GM19463 (cell line): Measurements from ENCODE around the gene FSTL3.
A peak's percentile ranks its signal among the peaks of the same experiment; 100 is the strongest.
"Not testable (repeated sequence)": the region's sequence is repeated elsewhere in the genome, so short reads cannot be mapped to it uniquely, and the experiment has no call there.

Experiments
- ATAC-seq: cut with Tn5 transposase; IDR thresholded peaks from one replicate; pipeline ENCODE4 v1.9.1; 2021; ENCODE audit warnings: mild to moderate bottlenecking, moderate library complexity; ENCODE audit not compliant: unreplicated experiment

The FSTL3 gene

GRCh38 chr19:681029-682019 lies 5.1 kb downstream of the FSTL3 start:
- ATAC-seq, result peak; percentile 42

- no peak for ATAC-seq
Observed at GRCh38 chr19:682678-683320, 6.6 kb downstream of the FSTL3 start.

DNA sequence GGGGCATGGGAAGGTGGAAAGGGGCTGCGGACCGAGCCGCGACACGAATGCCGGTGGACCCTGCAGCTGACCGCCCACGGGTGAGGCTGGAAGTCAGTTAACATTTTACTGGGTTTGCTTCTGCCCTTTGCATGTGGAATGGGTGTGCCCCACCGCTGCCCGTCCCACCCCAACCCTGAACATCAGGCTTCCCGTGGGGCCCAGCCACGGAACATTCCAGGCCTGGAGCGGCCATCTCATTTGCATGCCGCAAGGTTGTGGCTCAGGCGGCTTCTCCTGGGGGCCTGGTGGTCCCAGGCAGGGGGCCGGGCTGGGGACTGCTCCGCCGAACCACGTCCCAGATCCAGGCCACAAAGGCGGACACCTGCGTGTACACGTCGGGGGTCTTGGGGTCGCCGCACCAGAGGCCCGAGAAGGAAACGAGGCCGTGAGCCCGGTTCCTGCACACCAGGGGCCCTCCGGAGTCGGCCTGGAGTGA lies 9.3 kb downstream of the FSTL3 start:
- ATAC-seq, result no peak

- ATAC-seq, result no peak
Observed at GRCh38 chr19:686589-687297, 10.6 kb downstream of the FSTL3 start.

DNA sequence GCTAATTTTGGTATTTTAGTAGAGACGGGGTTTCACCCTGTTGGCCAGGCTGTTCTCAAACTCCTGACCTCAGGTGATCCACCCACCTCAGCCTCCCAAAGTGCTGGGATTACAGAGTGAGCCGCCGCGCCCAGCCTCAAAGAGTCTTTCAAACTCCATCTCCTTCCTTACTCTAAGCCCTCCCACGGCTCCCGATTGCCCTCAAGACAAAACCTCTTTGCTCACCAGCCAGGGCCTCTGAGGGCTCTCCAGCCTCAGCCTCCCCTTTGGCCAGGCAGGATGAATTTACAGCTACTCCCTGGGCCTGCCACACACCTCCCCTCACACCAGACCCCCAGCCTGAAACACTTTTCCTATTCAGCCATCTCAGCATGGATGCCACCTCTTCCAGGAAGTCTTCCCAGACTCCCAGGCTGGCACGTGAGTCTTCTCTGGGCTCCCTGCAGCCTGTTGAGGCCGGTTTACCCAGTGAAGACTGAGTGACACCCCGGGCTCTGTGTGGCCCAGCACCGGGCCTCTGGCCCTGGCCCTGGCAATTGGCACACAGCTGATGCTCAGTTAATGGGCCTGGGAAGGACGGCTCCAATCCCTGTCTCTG lies 11.5 kb downstream of the FSTL3 start:
- ATAC-seq, result no peak

DNA sequence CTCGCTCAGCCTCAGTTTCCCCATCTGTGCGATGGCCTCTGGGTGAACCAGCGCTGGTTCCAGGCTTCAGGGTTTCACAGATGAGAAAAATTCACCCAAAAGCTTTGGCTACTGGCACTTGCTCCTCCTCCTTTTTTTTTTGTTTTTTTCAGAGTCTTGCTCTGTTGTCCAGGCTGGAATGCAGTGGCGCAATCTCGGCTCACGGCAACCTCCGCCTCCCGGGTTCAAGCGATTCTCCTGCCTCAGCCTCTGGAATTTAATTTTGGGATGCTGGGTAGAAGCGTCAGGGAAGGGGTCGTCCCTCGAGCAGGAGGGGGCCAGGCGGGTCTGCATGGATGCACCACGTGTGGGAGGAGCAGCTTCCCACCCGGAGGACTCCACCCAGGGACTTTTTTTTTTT lies 12.0 kb downstream of the FSTL3 start:
- no peak for ATAC-seq

DNA sequence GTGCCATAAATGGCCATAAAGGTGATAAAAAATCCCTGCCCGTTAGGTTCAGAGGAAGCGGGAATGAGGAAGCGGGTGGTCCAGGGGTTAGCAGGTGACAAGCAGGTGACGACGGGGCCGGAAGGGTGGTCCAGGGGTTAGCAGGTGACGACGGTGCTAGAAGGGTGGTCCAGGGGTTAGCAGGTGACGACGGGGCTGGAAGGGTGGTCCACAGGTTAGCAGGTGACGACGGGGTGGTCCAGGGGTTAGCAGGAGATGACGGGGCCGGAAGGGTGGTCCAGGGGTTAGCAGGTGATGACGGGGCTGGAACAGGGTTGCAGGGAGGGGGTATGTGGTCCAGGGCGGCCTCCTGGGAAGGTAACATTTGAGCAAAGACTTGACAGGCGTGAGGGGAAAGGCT lies 12.8 kb downstream of the FSTL3 start:
- ATAC-seq, result no peak

GRCh38 chr19:690203-690602 lies 14.0 kb downstream of the FSTL3 start:
- ATAC-seq, result no peak

- ATAC-seq, result no peak
Observed at GRCh38 chr19:694481-695351, 18.5 kb downstream of the FSTL3 start.

GRCh38 chr19:695352-695949 lies 19.3 kb downstream of the FSTL3 start, which contains the start of gene PRSS57:
TSS of gene PRSS57 (minus strand) at chr19:695452. CDS start at chr19:695430, 22 bp downstream.
- ATAC-seq, result no peak

DNA sequence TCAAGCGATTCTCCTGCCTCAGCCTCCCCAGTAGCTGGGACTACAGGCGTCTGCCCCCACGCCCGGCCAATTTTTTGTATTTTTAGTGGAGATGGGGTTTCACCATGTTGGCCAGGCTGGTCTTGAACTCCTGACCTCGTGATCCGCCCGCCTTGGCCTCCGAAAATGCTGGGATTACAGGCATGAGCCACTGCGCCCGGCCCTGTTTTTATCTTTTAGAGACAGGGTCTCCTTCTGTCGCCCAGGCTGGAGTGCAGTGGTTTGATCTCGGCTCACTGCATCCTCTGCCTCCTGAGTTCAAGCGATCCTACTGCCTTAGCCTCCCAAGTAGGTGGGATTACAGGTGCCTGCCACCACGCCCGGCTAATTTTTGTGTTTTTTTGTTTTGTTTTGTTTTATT lies 22.3 kb downstream of the FSTL3 start:
- ATAC-seq, result not testable (repeated sequence)

DNA sequence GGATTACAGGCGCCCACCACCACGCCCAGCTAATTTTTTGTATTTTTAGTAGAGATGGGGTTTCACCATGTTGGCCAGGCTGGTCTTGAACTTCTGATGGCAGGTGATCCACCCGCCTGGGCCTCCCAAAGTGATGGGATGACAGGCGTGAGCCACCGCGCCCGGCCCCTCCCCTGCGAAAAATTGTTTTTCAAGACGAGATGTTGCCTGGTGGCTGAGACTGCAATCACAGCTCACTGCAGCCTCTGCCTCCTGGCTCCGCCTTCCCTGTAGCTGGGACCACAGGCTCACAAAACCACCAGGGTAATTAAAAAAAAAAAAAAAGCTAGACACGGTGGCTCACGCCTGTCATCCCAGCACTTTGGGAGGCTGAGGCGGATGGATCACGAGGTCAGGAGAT lies 23.7 kb downstream of the FSTL3 start:
- ATAC-seq, result not testable (repeated sequence)

DNA sequence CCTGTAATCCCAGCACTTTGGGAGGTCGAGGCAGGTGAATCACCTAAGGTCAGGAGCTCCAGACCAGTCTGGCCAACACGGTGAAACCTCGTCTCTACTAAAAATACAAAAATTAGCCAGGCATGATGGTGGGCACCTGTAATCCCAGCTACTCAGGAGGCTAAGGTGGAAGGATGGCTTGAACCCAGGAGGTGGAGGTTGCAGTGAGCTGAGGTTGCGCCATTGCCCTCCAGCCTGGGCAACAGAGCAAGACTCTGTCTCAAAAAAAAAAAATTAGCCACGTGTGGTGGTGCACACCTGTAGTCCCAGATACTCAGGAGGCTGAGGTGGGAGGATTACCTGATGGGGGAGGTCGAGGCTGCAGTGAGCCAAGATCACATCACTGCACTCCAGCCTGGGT lies 26.7 kb downstream of the FSTL3 start:
- not testable (repeated sequence) for ATAC-seq

- ATAC-seq, result no peak
Observed at GRCh38 chr19:703329-703650, 27.1 kb downstream of the FSTL3 start.

- ATAC-seq, result no peak
Observed at GRCh38 chr19:703651-704446, 27.7 kb downstream of the FSTL3 start.

DNA sequence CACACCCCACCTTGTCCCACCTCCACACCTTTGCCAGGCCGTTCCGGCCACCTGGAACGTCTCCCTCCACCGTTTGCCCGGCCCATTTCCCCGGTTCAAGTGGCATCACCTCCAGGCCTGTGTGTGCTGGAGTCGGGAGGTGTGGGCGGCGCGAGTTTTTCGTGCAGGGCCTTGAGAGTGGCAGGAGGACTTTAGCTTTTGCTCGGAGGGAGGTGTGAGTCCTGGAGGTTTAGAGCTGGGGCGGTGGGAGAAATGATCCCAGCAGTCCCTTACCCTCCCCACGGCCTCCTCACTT lies 28.2 kb downstream of the FSTL3 start:
- no peak for ATAC-seq

DNA sequence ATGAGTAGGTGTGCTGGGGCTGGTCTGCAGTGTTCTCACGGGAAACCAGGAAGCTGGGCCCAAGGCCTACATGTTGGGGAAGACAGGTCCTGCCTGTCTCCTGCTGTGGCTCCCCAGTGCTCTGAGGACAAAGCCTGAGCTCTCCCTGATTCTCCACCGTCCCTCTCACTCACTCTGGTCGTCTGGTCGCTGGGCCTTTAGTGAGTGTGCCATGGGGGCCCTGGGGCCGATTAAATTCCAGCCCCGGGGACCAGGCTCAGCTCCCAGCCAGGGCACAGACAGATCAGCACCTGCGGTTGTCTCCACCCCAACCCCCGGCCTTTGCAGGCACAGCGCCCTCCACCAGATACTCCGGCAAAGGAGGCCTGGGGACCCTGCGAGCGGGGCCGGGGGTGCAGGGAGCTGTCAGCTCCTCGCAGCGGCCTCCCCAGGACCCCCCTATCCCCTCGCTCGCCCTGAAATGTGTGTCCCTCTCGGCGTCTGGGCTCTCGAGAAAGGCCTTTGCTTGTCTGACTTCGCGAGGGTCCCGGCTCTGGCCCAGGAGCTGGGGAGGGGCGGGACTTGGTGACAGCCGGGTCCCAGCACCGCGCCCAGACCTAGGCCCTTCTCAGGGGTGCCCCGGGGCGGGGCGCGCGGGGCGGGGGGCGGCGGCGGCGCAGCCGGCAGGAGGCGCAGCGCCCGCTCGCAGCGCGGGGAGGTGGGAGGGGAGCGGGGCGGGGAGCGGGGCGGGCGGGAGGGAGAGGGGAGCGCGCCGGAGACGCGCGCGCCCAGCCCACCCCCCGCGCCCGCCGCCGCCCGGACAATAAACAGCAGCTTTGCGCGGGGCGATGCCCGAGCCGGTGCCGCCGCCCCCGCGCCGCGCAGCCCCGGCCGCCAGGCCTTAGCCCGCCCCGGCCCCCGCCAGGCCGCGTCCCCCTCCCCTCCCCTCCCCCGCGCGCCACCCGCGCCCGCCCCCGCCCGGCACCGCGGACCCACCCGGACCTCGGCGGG lies 32.3 kb downstream of the FSTL3 start, which contains the start of gene PALM:
TSS of gene PALM (plus strand) at position 782 of the 990 bp plus-strand sequence. CDS start 212 bp downstream, outside the sequence.
- ATAC-seq, result no peak
